ENCODE data around the gene MAB21L4. TPM values are rescaled to one million over a fixed set of nuclear protein-coding genes. Genes with fewer than 3 reads are reported as not detected.

The MAB21L4 gene
- total RNA-seq, 4 donors from 2014 or later: 41.3 to 121 (median 69.1) TPM

GRCh38 chr2:240903191-240904060 is 7.5 kb upstream of the MAB21L4 start:
- 84 to 89% methylated on average over 33 to 34 of the region's 34 CpGs for WGBS, 2 donors
- intact Hi-C loops (cut with DNase I; ENCODE audit: low total_unique reads): no loop called here
- no peak overlapping the region for H3K4me3 ChIP-seq (ENCODE audit: low read depth, poor library complexity, severe bottlenecking)
- DNase-seq (ENCODE audit: low spot score in 2 of 2): no peak
- no peak for TF ChIP-seq POLR2A (IDR thresholded peaks at IDR 0.05)
- no peak for TF ChIP-seq CTCF (IDR thresholded peaks at IDR 0.05)

- WGBS, 2 donors: 76 to 81% methylated on average over 7 of the region's 7 CpGs
- no peak for DNase-seq (ENCODE audit: low spot score in 2 of 2)
- no peak overlapping the region for H3K4me3 ChIP-seq (ENCODE audit: low read depth, poor library complexity, severe bottlenecking)
- intact Hi-C loops (cut with DNase I; ENCODE audit: low total_unique reads): no loop called here
- TF ChIP-seq POLR2A (IDR thresholded peaks at IDR 0.05) (no peak), CTCF (IDR thresholded peaks at IDR 0.05) (no peak)
Observed at GRCh38 chr2:240902615-240903041, 6.7 kb upstream of the MAB21L4 start.

GRCh38 chr2:240901986-240902614 is 6.1 kb upstream of the MAB21L4 start:
- 88 to 89% methylated on average over 13 of the region's 14 CpGs for WGBS, 2 donors
- no peak for TF ChIP-seq POLR2A (IDR thresholded peaks at IDR 0.05)
- no peak for TF ChIP-seq CTCF (IDR thresholded peaks at IDR 0.05)
- H3K4me3 ChIP-seq (ENCODE audit: low read depth, poor library complexity, severe bottlenecking): no peak overlapping the region
- DNase-seq (ENCODE audit: low spot score in 2 of 2): no peak
- intact Hi-C loops (cut with DNase I; ENCODE audit: low total_unique reads): no loop called here

DNA sequence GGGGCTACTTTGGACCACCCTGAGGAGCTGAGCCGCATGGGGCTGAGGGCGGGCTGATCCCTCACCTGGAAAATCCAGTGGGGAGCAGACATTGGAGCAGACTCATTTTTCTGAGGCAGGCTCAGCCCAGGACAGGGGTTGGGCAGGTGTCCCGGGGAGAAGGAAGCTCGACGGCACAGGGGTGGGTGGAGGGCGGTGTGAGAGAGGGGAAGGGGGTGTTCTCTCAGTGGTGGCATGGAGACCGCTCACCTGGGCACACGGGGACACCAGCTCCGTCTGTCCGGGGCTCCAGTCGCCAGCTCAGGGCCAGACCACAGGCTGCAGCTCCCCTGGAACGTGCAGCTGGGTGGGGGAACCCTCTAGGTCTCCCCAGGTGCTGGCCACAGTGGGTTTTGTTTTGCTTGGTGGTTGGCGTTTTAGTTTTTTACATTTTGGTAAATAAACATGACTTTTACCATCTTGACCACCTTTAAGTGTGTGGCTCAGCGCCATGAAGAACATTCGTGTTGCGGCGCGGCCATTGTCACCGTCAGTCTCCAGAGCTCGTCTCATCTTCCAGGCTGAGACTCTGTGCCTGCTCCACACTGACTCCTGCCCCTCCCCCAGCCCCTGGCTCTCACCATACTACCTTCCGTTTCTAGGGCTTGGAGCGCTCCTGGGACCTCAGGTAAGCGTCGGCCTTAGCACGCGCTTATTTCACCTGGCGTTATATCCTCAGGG is 4.3 kb upstream of the MAB21L4 start:
- TF ChIP-seq POLR2A (IDR thresholded peaks at IDR 0.05) (no peak), CTCF (IDR thresholded peaks at IDR 0.05) (no peak)
- intact Hi-C loops (cut with DNase I; ENCODE audit: low total_unique reads): no loop called here
- DNase-seq (ENCODE audit: low spot score in 2 of 2): no peak
- no peak overlapping the region for H3K4me3 ChIP-seq (ENCODE audit: low read depth, poor library complexity, severe bottlenecking)
- WGBS, 2 donors: 89% methylated on average over 27 of the region's 27 CpGs

DNA sequence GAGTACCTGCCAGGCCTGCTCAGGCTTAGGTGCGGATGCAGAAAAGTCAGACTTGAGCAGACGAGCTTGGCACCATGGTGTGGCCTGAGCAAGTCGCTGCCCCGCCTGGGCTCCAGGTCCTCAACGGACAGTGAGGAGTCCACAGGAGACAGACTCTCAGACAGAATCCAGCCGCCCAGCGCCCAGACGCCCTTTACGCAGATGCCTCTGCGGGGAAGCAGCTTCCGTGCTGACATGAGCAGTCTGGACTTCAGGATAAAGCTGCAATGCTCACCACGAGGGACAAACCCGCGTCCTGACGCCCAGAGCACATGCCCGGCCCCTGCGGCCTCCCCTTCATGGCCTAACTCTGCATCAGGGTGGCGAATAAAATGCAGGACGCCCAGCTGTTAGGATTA is 3.5 kb upstream of the MAB21L4 start:
- H3K4me3 ChIP-seq (ENCODE audit: low read depth, poor library complexity, severe bottlenecking): no peak overlapping the region
- TF ChIP-seq CTCF (IDR thresholded peaks at IDR 0.05): no peak
- no peak for DNase-seq (ENCODE audit: low spot score in 2 of 2)
- WGBS, 2 donors: 84 to 86% methylated on average over 9 to 19 of the region's 19 CpGs
- intact Hi-C loops (cut with DNase I; ENCODE audit: low total_unique reads): no loop called here

All from lower leg skin (tissue), 4 donors.